ENCODE measurements around the gene GCG. TPM values are rescaled to one million over a fixed set of nuclear protein-coding genes. Genes with fewer than 3 reads are reported as not detected.

Gene GCG
- total and polyA plus RNA-seq, 2 donors (not counting 3 experiments of a cell fraction or from before 2014, with no cell fraction given): not detected

- intact Hi-C loops (cut with micrococcal nuclease) (no loop called here), dilution Hi-C loops (cut with MboI; ENCODE audit: extremely low pct_ligation_motif_present, low sequenced_read_pairs) (no loop called here)
- FAIRE-seq: no peak
- Histone ChIP-seq H3K79me2 (ENCODE audit: control insufficient read depth, insufficient read depth, low read length) (no peaks in the 10 kb centered on the region), H3K36me3 (ENCODE audit: control insufficient read depth in 2 of 2, extremely low read depth in 1 of 2, insufficient read depth in 2 of 2, low read length in 2 of 2) (no peaks in the 10 kb centered on the region), H3K4me1 (ENCODE audit: control insufficient read depth, extremely low read depth, insufficient read depth, low read length) (no peaks in the 10 kb centered on the region), H3K9me3 (replicated peaks; ENCODE audit: control insufficient read depth, insufficient read depth, low read length) (no peaks in the 10 kb centered on the region), H3K27me3 (ENCODE audit: control insufficient read depth in 2 of 2, insufficient read depth in 2 of 2, low read length in 2 of 2) (peaks cover 0 to 2% of the 10 kb centered on the region in 2 experiments), H4K20me1 (replicated peaks; ENCODE audit: control insufficient read depth, extremely low read depth, insufficient read depth, low read length) (no peaks in the 10 kb centered on the region), H3K4me2 (ENCODE audit: insufficient read depth, low read length) (no peak overlapping the region), H3K27ac (ENCODE audit: insufficient read depth, low read depth, low read length) (no peak overlapping the region), H3K9me1 (replicated peaks; ENCODE audit: control insufficient read depth, extremely low read depth, insufficient read depth, low read length) (no peaks in the 10 kb centered on the region), H3K9ac (replicated peaks; ENCODE audit: extremely low read depth, insufficient read depth, low read length) (no peak overlapping the region), H2AFZ (ENCODE audit: low read depth, low read length) (no peak overlapping the region), H3K4me3 (replicated peaks in 1 of 3; ENCODE audit: insufficient read depth in 1 of 3, low read depth in 1 of 3, low read length in 3 of 3) (no peak overlapping the region)
- DNase-seq (ENCODE audit: low read depth, low spot score): no peak
- ChIA-PET CTCF (interaction anchor here (0.7 to 2.4 kb wide), 4 partner anchors 10 to 101 kb away, joined by 3 to 6 read pairs (median 4); no protein-coding TSS in a partner anchor), POLR2A (no interaction called here)
- no peak for TF ChIP-seq JUN (IDR thresholded peaks at IDR 0.05; ENCODE audit: borderline replicate concordance, insufficient read depth, insufficient read length, low read depth)
- no peak for TF ChIP-seq CTCF (IDR thresholded peaks at IDR 0.05; ENCODE audit: extremely low read depth in 1 of 2, insufficient read depth in 1 of 2, low read depth in 1 of 2, low read length in 2 of 2)
- no peak for TF ChIP-seq MAX (IDR thresholded peaks at IDR 0.05; ENCODE audit: insufficient read depth, insufficient read length)
- TF ChIP-seq FOS (IDR thresholded peaks at IDR 0.05; ENCODE audit: borderline replicate concordance, insufficient read depth, low read length): no peak
- no peak for TF ChIP-seq MYC (IDR thresholded peaks at IDR 0.05; ENCODE audit: low read depth, low read length)
- no peak for TF ChIP-seq GATA2 (IDR thresholded peaks at IDR 0.05; ENCODE audit: insufficient read depth, insufficient read length, low read depth, low read length)
- TF ChIP-seq POLR2A (IDR thresholded peaks at IDR 0.05; ENCODE audit: low read depth, low read length): no peak
- no peak for TF ChIP-seq POLR2AphosphoS5 (IDR thresholded peaks at IDR 0.05; ENCODE audit: insufficient read depth, low read depth, low read length)
- TF ChIP-seq EZH2 (IDR thresholded peaks at IDR 0.05; ENCODE audit: borderline replicate concordance, low read depth, low read length, severe bottlenecking): no peak
- no TSS peak for BruUV-seq (replicated peaks)
Measured at GRCh38 chr2:162197069-162197825, 45.2 kb upstream of the GCG start.

All from endothelial cell of umbilical vein (primary cell).